HG02642 (cell line): ENCODE results near the gene CASP2.
A peak's percentile ranks its signal among the peaks of the same experiment; 100 is the strongest.
"Not testable (repeated sequence)": the region's sequence is repeated elsewhere in the genome, so short reads cannot be mapped to it uniquely, and the experiment has no call there.

Experiments used
- ATAC-seq: cut with Tn5 transposase; IDR thresholded peaks from one replicate; pipeline ENCODE4 v1.9.1; 2021; ENCODE audit warnings: mild to moderate bottlenecking; ENCODE audit not compliant: unreplicated experiment, poor library complexity

CASP2 gene

DNA sequence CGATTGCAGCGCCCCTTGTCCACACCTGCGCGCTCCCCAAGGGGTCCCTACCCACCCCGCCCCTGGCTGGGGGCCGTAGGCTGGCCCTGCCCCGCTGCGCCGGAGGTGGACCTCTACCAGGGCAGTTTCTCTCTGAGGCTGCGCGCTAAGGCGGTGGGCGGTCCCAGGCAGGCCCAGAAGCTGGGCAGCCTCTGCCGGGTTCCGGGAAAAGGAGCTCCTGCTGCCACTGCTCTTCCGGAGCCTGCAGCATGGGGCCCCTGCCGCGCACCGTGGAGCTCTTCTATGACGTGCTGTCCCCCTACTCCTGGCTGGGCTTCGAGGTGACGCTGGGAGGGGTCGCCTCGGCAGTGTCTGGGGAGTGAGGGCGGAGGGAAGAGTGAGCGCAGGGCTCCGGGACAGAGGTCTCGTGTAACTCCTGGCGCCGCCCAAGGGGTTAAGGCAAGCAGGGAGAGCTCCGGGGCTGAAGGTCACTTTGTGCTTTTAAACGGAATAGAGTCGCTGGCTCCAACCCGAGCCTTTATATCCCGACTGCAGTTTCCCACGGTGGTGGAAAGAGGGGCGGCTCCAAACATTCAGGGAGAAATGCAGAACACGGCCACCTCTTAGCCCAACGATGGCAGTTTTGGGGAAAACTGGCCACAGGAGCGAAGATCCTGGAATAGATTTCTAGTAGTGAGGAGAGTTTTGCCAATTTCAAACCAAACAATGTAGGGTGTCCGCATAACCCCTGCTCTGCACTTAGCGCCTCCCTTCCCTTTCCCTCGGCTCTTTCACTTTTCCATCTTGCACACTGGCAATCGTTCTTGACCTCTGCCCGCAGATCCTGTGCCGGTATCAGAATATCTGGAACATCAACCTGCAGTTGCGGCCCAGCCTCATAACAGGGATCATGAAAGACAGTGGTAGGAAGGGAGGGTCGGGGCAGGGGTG, 24.6 kb upstream of the CASP2 start, which contains the start of gene GSTK1:
TSS of gene GSTK1 (plus strand) at position 176 of the 930 bp plus-strand sequence. CDS start at position 249, 73 bp downstream.
- ATAC-seq = peak; percentile 98

GRCh38 chr7:143264196-143264568, 24.0 kb upstream of the CASP2 start:
- not testable (repeated sequence) for ATAC-seq

DNA sequence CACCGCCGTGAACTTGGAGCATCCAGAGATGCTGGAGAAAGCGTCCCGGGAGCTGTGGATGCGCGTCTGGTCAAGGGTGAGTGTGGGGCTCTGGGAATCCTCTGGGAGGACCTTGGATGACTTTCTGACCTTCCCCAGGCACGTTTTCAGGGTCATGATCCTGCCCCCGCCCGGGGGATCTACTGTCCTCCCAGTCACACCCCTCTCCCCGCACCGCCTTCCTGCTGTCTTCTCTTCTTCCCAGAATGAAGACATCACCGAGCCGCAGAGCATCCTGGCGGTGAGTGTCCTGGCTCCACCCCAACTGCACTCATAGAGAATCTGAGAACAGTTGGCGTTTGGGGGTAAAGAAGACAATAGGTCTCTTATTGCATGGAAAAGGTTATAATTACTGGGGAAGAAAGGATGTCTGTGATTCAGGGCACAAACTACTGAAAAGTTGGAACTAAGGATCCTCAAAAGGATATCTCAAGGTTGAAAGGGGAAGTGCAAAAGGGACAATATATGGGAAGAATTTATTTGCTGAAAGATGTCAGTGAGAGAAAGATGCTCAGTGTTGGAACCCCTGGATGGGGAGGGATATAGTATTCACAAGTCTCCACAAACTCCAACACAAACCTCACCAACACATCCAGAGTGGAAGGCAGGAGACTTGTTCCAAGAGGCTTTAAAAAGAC, 23.0 kb upstream of the CASP2 start:
- no peak for ATAC-seq

- ATAC-seq = no peak
Observed at GRCh38 chr7:143269251-143269650, 18.9 kb upstream of the CASP2 start.

- no peak for ATAC-seq
Observed at GRCh38 chr7:143271240-143271639, 16.9 kb upstream of the CASP2 start.

GRCh38 chr7:143272871-143273270, 15.3 kb upstream of the CASP2 start:
- ATAC-seq = no peak

GRCh38 chr7:143279186-143280098, 8.7 kb upstream of the CASP2 start:
- no peak for ATAC-seq

DNA sequence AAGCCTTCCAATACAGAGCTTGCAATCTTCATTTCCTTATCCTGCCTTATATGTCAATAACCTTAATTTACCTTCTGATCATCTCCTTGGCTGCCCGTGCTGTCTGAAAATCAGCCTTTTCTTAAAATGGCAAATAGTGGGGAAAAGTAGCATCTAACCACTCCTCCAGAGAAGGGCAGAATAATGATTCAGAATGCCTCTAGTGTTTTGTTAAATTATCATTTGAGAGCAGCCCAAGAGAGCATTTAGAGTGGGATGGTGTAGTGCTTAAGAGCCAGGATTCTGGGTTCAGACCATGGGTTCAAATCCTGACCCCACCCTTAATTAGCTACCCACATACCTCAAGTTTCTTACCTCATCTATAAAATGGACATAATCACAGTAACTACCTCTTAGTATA, 8.0 kb upstream of the CASP2 start:
- no peak for ATAC-seq

GRCh38 chr7:143280566-143280965, 7.6 kb upstream of the CASP2 start:
- no peak for ATAC-seq

DNA sequence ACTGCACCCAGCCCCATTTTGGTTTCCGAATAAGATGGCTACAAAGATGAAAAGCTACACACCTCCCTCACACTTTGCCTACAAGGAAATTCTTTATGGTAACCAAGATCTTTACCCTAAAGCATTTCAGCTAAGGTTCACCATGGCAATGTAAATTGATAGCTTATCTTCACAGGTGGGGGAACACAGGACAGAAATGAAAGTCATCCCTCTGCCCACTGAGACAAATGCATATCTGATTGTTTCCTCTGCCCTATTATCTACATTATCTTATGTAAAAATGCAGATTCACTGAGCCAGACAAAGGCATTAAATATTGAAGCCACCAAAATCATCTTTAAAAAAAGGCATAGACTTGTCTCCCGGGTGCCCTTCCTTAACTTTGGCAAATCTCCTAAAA, 6.6 kb upstream of the CASP2 start:
- no peak for ATAC-seq

GRCh38 chr7:143282124-143282523, 6.0 kb upstream of the CASP2 start:
- no peak for ATAC-seq

- ATAC-seq = no peak
Observed at GRCh38 chr7:143283381-143283780, 4.8 kb upstream of the CASP2 start.

- ATAC-seq = no peak
Observed at GRCh38 chr7:143284591-143285469, 3.3 kb upstream of the CASP2 start, which contains the start of gene TMEM139. TMEM139 (plus strand) TSS chr7:143284958; CDS start chr7:143285958, 1,000 bp downstream.

- ATAC-seq = no peak
Observed at GRCh38 chr7:143285470-143285778, 2.7 kb upstream of the CASP2 start.

DNA sequence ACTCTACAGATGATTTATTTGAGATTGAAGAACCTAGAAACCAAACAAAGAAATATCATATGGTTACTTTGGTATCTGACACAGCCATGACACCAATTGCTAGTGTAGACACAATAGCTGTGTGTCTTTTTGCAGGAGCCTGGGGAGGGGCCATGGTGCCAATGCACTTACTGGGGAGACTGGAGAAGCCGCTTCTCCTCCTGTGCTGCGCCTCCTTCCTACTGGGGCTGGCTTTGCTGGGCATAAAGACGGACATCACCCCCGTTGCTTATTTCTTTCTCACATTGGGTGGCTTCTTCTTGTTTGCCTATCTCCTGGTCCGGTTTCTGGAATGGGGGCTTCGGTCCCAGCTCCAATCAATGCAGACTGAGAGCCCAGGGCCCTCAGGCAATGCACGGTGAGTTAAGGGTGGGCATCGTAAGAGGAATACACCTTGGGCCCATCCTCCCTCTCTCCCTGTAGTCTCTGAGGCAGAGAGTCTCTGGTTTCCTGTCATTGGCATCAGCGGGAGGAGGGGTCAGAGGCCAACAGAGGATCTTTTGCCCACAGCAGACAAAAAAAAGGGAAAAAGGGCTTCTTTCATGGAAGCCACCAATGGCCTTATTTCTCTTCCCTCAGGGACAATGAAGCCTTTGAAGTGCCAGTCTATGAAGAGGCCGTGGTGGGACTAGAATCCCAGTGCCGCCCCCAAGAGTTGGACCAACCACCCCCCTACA, 2.2 kb upstream of the CASP2 start:
- ATAC-seq = no peak

DNA sequence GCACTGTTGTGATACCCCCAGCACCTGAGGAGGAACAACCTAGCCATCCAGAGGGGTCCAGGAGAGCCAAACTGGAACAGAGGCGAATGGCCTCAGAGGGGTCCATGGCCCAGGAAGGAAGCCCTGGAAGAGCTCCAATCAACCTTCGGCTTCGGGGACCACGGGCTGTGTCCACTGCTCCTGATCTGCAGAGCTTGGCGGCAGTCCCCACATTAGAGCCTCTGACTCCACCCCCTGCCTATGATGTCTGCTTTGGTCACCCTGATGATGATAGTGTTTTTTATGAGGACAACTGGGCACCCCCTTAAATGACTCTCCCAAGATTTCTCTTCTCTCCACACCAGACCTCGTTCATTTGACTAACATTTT, 1.6 kb upstream of the CASP2 start:
- no peak for ATAC-seq

- no peak for ATAC-seq
Observed at GRCh38 chr7:143287339-143287934, 714 bp upstream of the CASP2 start.

- no peak for ATAC-seq
Observed at GRCh38 chr7:143288836-143289235, 685 bp downstream of the CASP2 start.

DNA sequence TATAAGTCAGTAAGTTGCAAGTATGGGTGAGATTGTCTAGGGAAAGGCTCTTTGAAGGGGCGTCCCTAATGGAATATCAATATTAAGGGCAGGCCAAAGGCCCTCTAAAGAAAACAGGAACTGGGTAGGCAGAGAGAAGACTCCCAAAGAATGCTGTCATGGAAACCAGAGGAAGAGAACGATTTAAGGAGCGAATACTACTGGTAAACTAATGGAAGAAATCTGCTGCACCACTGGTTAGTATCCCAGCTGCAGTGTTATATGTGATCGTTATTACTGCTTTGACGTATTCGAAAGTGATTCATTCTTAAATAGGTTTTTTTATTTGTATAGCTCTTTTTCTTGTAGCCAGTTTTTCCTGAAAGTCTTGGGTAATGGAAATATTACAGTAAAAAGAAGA, 1.3 kb downstream of the CASP2 start:
- ATAC-seq = no peak
